Erythroblast (primary cell): ENCODE data around the gene BLOC1S5.

Source experiments
- GATA1 ChIP-seq: IDR thresholded peaks from 2 replicates; pipeline ENCODE4 v1.6.1; 2011; ENCODE audit warnings: low read depth, mild to moderate bottlenecking, control low read depth, low read length, moderate library complexity
- POLR2A ChIP-seq: IDR thresholded peaks from 2 replicates; pipeline ENCODE4 v1.6.1; 2011; ENCODE audit warnings: mild to moderate bottlenecking, low read length

- TF ChIP-seq POLR2A (no peak), GATA1 (no peak)
Measured at GRCh38 chr6:8090650-8091049, 26.5 kb upstream of the BLOC1S5 start.
